NCI-H128 (cell line): ENCODE measurements around the gene AKT1S1.
"Not testable (repeated sequence)": the region's sequence is repeated elsewhere in the genome, so short reads cannot be mapped to it uniquely, and the experiment has no call there.

Source experiments
- DNase-seq: peaks from one replicate; lab custom pipeline; 2025; ENCODE audit not compliant: unreplicated experiment; lab: John Stamatoyannopoulos, UW

Gene AKT1S1

DNA sequence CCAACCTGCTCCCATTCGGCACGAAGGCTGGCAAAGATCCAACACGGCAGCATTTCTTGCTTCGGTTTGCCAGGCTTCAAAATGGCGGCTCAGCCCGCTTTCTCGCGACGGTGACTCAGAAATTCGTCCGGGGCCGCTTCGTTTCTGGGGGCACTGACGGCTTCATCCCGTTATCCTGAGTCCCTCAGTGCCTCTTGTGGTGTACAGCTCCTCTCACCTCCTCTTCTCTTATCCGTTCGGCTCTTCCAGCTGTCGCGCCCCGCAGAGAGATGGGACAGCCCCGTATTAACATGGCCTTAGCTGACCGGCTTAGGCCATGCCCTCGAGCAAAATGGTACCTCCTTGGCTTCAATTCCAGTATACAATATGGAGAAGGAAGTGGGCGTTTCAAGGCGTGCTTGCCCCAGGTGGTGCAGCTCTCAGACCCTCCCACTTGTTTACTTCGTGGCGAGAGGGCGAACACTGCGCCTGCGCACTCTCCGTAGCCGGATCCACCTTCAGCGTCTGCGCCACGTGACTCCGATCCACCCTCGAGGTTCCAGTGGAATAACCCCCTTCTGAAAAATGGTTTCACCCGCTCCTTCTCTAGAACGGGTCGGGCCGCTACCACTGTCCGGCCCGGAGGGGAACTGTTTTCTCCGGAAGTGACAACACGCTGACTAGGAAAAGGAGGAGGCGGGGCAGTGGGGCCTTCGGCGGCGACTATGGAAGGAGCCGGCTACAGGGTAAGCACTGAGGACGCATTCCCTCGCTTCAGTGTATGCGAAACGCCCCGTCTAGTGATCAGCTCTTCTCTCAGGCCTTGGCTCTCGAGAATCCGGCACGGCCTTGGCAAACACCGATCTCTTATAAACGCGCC lies at the start of gene AKT1S1, which contains the start of gene TBC1D17:
Gene AKT1S1 (minus strand): TSS at position 336 of the 859 bp plus-strand sequence. CDS start 4,060 bp downstream, outside the sequence.
Gene TBC1D17 (plus strand): TSS at position 683 of the 859 bp plus-strand sequence. CDS start 22 bp downstream, at position 705.
- DNase-seq, result peak; percentile 99

DNA sequence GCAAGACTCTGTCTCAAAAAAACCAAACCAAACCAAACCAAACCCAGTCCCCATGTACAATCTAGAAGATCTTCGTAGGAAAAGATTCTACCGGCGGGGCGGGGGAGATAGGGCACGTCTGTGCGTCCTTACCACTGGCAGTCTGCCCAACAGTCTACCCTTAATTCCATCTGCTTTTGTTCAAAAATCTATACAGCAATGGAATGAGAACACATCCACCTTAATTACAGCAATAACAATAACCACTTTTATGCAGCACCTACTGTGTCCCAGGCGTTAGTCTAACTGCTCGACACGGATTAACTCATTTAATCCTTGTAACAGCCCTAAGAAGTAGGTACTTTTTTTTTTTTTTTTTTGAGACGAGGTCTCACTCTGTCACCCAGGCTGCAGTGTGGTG lies 49.4 kb upstream of the AKT1S1 start:
- DNase-seq, result no peak

DNA sequence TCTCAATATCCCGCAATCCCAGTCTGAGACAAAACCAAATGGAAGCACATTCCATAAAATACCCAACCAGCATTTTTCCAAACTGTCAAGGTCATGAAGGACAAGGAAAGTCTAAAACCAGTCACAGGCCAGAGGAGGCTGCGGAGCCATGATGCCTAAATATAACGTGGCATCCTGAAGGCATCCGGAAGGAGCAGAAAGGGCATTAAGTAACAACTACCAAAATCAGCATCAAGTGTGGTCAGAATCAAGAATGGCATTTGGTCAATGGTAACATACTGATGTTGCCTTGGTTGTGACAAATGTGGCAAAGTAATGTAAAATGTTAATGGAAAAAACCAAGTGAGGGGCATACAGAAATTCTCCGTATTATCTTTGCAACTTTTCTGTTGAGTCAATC lies 48.3 kb upstream of the AKT1S1 start:
- no peak for DNase-seq

DNA sequence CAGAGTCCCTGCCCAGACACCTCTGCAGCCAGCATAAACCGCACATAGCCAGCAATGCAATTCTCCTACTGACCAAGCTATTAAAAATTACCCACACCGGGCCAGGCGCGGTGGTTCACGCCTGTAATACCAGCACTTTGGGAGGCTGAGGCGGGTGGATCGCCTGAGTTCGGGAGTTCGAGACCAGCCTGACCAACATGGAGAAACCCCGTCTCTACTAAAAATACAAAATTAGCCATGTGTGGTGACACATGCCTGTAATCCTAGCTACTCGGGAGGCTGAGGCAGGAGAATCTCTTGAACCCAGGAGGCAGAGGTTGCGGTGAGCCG lies 47.7 kb upstream of the AKT1S1 start:
- DNase-seq, result not testable (repeated sequence)

DNA sequence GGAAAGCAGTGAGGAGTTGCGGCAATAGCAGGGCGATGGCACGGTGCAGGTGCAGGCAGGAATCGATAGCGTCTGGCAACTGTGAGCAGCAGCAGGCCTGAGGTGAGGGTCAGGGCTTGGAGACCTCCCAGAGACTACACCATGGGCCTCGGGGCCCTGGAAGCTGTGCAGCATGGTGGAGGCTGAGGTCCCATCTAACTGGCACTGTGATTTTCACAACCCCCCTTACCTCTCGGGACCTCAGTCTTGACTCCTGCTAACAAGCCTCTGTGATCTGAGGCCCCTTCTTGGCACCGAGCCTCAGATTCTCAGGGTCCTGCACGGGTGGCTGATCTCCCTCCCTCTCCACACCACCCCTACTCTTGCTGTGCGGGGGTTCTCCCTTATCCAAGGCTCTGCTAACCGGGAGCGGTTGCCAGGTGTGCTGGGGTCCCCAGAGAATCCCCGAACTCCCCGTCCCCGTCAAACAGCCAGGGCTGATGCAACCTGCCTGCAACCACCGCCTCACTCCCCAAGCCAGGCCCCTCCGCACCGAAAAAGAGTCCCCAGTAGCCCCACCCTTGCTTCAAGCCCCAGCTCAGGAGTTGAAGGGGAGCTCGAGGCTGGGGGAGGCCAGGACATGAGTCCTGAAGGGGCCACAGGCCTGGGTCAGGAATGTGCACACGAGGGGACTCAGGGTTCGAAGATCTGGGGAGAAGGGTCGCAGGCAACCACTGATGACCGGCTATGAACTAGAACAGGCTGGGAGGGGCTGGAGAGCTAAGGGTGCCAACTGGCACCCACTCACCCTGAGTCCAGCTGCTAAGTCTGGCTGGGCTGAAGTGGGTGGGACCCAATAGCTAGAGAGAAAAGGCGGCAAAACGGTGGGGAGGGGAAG lies 47.1 kb upstream of the AKT1S1 start:
- DNase-seq, result no peak

DNA sequence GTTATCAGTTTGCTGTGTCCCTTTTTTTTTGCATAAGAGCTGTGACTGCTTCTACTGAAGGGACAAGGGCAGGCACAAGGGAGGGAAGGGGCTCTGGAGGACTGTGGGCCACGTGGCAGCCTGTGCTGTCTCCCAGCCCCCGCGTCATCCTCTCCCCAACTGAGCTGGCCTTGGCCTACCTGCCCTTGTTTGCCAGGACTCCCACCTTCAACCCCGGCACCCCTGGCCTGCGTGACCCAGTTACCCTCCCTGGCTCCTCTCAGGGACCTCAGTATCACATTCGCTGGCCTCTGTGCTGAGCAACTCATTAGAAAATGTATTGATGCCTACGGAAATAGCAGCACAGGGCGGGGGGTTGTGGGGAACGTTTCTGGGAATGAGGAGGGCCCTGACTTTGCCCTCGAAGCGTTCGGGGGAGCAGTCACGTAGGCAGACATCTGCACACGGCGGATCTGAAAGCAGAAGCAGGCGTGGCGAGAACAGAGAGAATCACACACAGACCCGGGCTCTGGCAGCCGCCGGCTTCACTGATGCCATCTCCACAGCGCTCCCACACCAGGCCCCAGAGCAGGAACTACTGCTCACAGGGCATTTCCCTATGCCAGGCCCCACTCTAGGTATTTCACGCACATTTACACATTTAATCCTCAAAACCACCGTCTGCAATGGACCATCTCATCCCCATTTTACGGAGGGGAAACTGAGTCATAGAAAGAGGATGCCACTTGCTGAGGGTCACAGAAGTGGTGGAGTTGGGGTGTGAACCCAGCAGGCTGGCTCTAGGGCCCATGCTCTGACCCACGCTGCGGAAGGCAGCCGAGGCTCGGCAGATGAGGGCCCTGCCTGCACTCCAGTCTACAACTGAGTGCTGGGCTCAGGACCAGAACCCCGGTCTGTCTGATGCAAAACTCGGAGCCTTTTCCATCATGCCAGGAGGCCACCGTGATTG lies 46.2 kb upstream of the AKT1S1 start:
- no peak for DNase-seq

DNA sequence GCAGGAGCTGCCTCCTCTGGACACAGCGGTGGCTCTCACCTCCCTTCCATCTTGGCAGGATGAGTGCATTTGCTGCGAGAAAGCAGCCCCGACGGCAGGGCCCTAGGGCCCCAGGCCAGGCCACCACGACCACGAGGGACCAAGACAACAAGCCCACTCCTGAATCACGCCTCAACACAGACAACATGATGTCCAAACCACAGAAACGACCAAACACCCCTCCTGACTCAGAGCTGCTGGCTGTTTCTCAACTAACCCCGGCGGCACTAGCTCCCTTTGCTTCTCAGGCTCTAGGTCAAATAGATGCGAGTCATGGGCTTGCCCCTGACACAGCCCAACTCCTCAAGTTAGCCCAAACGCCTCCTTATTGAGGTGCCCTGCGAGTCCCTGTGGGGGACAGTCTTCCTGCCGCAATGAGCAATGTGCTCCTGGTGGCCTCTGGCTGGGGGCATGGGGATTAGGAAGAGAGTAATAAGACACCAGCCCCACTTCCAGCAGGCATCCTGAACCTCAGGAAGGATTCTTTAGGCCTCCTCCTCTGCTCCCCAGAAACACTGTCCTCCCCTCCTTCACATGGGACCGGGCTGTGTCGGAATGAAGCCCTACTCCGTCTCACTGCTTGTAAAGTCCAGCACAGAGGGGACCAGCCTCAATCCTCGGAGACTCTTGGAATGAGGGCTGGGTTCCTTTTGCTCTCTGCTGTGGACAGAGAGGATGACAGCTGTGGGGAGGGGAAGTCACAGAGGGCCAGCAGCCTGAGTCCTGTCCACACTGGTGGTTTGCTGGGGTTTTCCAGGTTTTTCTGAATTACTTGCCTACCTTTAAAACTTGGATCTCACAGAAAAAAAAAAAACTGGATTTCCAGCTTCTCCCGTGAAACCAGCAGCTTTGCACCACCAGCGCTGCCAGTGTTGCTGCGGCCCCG lies 45.0 kb upstream of the AKT1S1 start:
- no peak for DNase-seq

DNA sequence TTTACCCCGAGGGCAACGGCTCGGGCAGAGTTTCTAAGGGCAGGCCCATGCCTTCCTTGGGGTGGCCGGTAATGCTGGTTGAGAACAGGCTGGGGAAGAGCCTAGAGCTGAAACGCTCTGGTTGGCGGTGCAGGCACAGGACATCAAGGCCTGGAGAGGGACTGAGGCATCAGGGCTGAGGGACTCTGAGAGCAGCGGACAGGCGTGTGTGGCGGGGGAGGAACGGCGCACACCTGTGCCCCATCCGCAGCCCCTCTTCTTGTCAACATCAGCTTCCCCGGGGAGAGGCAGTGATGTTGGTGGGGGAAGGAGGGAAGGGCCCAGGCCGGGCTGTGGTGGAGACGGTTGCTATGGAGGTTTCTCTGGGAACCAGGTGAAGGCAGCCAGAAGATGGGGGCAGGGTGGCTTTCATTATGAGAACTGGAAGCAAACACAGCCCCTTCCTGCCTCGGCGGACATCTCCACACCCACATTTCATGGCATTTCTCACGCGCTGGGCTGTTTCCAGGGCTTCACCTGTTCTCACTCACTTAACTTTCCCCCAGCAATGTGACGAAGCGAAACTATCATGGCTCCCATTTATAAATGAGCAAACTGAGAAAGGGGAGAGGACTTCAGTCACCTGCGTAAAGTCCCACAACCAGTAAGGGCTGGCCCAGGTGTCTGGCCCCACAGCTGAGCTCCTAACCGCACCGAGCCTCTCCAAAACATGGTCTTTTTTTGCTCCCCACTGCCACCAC lies 43.6 kb upstream of the AKT1S1 start:
- DNase-seq, result peak; percentile 57

DNA sequence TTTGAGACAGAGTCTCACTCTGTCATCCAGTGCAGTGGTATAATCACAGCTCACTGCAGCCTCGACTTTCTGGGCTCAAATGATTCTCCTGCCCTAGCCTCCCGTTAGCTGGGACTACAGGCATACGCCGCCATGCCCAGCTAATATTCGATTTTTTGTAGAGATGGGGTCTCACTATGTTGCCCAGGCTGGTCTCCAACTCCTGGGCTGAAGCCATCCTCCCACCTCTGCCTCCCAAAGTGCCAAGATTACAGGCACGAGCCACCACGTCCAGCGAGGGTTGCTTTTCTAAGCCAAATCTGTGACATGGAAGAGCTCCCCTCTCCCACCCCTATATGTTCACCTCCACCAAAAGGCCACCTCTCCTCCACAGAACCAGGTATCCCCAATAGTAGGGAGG lies 40.9 kb upstream of the AKT1S1 start:
- no peak for DNase-seq

DNA sequence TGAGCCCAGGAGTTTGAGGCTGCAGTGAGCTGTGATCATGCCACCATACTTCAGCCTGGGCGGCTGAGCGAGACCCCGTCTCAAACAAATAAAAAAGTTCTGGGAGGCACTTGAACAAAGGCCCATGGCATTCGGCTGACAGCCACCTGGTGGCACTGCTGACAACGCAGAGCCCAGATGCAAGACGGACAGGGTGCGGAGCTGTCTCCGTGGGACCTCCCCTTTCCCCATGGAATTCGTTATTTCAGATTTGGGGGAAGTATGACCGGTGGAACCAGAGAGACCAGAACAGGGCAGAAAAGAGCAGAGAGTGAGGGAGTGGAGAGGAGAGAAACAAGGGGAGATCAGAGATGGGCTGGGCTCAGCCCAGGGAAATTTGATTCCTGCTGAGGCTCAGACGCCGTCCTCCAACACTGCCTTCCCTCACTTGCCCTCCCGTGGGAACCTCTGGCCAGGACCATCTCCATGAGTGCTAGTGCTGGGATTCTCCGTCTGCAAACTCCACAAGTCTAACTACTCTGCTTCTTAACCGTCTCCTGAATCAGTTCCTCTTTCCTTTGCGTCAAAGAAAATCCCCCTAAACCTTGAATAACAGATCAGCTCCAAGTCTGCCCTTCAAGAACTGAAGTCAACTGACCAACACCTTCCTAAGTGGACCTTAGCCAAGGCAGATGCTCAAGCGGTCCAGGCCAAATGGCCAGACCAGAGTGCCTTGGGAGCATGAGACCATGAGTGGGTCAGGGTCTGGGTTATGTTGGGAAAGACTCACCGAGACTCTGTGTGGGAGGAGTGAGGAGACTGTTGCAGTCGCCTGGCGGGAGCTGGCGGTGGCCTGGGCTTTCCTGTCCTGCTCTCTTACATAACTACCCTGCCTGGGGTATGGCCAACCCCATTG lies 39.9 kb upstream of the AKT1S1 start:
- DNase-seq, result no peak

DNA sequence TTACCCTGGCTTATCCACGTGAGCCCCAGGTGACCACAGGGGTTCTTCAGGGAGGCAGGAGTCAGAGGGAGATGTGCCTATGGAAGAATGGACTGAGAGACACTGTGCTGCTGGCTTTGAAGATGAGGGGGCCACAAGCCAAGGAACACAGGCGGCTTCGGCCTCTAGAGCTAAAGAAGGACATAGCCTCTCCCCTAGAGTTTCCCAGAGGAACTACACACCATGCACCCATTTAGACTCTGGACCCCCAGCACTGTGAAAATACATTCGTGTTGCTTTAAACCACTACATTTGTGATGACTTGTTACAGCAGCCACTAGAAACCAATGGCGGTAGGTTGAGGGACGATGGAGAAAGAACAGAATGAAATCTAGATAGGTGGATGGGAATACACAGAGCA lies 38.1 kb upstream of the AKT1S1 start:
- DNase-seq, result no peak

DNA sequence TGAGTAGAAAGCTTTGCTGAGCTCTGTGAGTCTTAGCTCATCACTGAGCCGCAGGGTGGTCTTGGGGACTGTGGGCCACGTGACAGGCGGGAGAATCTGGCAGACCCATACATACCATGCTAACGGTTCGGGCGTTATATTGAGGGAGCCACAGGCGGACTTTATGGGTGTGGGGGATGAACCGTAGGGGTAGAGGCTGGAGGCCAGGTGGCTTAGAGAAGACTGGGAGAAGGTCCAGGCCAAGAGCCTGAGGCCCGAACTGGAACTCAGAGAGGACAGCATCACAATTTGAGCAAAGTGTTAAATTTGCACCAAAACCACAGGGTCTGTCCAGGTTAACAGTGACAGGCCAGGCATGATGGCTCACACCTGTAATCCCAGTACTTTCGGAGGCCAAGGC lies 36.6 kb upstream of the AKT1S1 start:
- DNase-seq, result no peak

DNA sequence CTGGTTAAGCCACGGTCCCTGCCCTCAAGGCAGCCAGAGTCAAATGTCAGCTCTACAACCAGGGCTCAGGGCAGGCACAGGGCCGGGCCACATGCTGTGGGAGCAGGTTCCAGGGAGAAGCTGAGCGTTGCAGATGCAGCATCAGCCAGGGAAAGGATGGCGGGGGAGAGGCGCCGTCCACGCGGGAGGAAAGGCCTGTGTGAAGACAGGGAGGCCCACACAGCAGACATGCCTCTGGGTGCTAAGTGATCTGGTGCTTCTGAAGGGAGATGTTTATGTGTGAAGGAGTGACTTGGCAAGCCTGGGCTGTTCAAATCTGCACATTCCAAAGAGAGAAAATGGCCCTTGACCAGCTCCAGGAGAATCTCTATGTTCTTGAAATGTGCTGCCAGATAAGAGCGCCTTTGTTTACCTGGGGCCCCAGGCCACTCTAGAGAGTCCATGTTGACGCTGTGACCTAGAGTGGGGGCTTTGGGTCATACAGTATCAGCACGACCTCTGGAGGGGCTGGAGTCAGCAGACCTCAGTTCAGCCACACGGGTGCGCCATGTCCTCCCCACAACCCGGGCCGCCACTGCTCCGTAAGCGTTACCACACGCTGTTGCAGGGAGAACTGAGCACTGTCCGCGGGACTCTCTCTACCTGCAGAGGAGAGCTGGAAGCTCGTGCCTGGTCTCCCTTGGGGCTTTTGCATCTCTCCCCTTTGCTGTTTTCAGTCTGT lies 36.0 kb upstream of the AKT1S1 start:
- no peak for DNase-seq

DNA sequence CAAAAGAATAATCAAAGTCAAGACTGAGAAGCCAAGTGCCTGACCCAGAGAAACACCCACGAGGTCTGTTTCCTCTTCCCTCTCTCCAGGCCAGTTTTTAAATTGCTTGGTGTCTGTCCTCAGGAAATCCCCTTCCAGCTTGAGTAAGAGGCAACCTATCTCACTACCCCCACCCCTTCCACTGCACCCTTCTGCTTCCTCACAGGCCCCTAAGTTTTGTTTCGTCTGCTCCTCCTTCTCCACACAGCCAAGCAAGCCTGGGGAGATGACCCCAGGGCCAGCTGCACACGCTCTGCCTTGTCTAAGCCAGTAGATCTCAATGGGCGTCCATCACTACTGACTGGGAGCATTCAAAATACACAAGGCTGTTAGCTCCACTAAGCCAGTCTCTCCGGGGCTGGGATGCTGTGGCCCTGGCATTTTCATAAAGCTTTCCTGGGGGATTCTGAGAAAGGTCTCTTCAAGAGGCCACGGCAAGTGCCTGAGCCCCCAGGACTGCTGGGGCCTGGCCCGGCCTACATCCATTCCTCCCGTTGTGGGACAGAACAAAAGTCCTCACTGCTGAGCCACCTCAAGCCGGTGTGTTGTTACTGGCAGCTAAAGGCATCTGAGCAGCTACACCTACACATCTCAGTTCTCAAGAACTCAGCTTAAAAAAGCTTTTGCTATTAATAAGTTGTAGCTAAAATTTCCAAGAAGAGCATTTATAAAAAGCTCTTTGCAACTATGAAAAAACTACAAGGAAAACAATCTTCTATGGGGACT lies 34.4 kb upstream of the AKT1S1 start:
- DNase-seq, result no peak

DNA sequence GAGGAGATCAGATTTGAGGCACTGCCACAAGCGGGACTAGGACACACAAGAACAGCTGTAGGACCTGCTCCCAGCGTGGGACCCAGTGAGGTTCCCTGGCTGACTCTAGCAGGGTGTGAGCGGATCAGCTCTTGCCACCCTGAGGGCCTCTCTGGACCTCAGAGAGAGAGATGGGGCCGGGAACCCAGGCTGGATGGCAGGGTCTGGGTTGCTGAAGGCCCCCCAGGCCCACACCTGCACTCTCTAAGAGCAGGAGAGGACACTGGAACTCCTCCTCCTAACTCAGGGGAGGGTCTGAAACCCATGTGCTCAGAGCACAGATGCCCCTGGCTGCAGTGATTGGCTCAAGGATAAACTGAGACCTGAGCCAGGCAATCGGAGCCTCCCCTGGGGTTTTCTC lies 33.0 kb upstream of the AKT1S1 start:
- no peak for DNase-seq

DNA sequence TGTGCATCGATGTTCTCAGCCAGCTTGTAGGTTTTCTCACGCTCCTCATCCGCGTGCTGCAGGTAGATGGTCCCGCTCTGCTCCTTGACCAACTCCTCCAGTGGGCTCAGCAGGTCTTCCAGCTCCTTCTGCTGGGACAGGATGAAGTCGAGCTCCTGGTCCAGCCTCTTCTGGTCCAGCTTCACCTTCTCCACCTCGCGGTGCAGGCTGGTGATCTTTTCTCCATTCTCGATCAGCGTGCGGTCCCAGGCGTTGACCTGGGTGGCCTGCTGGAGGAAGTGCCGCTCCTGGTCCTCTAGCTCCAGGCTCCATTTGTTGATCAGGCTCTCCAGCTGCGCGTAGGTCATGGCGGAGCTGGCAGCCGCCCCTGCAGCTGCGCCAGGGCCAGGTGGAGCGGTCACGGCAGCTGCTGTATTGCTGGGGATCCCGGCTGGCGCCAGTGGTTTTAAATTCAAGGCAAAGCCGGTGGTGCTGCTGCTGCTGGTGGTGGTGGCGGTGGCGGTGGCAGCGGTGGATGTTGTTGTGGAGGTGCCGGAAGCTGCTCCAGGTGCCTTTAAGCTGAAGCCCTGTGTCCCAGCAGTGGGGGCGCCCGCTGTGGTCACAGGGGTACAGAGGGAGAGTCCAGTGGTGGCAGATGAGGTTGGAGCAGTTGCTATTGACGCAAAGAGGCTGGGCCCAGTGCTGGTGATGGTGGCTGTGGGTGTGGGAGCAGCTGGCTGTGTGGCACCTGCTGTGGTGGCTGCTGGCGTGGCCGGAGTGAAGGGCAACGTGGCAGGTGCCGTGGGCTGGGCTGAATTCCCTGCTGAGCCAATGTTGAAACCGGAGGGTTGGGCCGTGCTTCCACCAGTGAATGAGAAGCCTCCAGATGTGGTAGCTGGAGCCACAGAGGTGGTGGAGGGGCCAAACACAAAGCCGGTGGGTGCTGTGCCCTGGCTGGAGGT lies 31.6 kb upstream of the AKT1S1 start:
- DNase-seq, result no peak
